Glutamatergic neuron (in vitro differentiated cells): ENCODE data around the gene MAP3K1. TPM values are rescaled to one million over a fixed set of nuclear protein-coding genes. Genes with fewer than 3 reads are reported as not detected.

Experiments
- DNase-seq: peaks from one replicate; pipeline ENCODE4 v3.0.0; 2022
- H3K27ac Mint-ChIP-seq: one replicate; pipeline ENCODE4 v1.8.0; 2020; ENCODE audit warnings: mild to moderate bottlenecking, mixed read lengths, inconsistent platforms; ENCODE audit not compliant: unreplicated experiment
- H3K27me3 Mint-ChIP-seq: one replicate; pipeline ENCODE4 v1.8.0; 2020; ENCODE audit warnings: mild to moderate bottlenecking, moderate library complexity, mixed read lengths, inconsistent platforms; ENCODE audit not compliant: unreplicated experiment
- H3K36me3 Mint-ChIP-seq: one replicate; pipeline ENCODE4 v1.8.0; 2020; ENCODE audit warnings: mild to moderate bottlenecking, mixed read lengths, inconsistent platforms; ENCODE audit not compliant: unreplicated experiment
- H3K4me1 Mint-ChIP-seq: one replicate; pipeline ENCODE4 v1.8.0; 2020; ENCODE audit warnings: mild to moderate bottlenecking, low read depth, mixed read lengths, inconsistent platforms; ENCODE audit not compliant: unreplicated experiment
- H3K4me3 Mint-ChIP-seq: one replicate; pipeline ENCODE4 v1.8.0; 2020; ENCODE audit warnings: mild to moderate bottlenecking, mixed read lengths, inconsistent platforms; ENCODE audit not compliant: unreplicated experiment
- H3K9me3 Mint-ChIP-seq: one replicate; pipeline ENCODE4 v1.8.0; 2020; ENCODE audit warnings: mild to moderate bottlenecking, moderate library complexity, mixed read lengths, inconsistent platforms; ENCODE audit not compliant: unreplicated experiment
- CTCF ChIP-seq: fragments of 200-600 bp; sonication (generic); IDR thresholded peaks from one replicate; pipeline ENCODE4 v1.5.0; 2021; ENCODE audit not compliant: partially characterized antibody, unreplicated experiment
- total RNA-seq: library from RNA; stranded (reverse); fragmentation: NEBNext Ultra II Directional; extraction: Animal tissue kit (Norgen Biotek cat#: 25700); gene quantifications from one replicate; pipeline ENCODE4 v1.2.1, GENCODE V29; 2021; ENCODE audit not compliant: unreplicated experiment

Gene MAP3K1
- total RNA-seq, 1 donor from 2014 or later: 10.1 TPM

DNA sequence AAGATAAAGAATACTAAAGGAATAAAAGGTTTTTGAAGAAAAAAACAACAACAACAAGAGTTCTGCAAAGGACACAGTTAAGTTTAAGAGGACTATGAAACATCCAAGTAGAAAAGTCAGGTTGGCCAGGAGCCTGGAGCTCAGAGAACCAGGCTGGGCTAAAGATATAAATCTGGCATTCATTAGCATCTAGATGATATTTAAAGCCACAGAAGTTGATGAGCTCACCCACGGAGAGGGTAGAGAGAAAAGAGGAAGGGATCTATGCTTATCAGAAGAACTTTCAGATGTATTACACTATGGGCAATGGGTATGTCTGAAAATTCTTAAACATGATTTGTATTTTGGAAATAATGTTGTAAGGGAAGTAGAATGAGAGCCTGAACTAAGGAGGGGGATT is 126.6 kb downstream of the MAP3K1 start:
- Mint-ChIP-seq H3K9me3 (no peaks in the 10 kb centered on the region), H3K27ac (no peak overlapping the region), H3K27me3 (peaks cover 5% of the 10 kb centered on the region), H3K4me3 (no peak overlapping the region), H3K4me1 (peaks cover 5% of the 10 kb centered on the region), H3K36me3 (no peaks in the 10 kb centered on the region)
- no peak for DNase-seq
- TF ChIP-seq CTCF: no peak

Other genes starting within 250 kb of the MAP3K1 start
- 15.8 TPM for gene SETD9, start 94.0 kb downstream of the MAP3K1 start, total RNA-seq
- 41.3 TPM for gene MIER3, start 136.6 kb downstream of the MAP3K1 start, total RNA-seq